HepG2 (cell line): ENCODE measurements around the gene DRC7. TPM values are rescaled to one million over a fixed set of nuclear protein-coding genes. Genes with fewer than 3 reads are reported as not detected.
A peak's percentile ranks its signal among the peaks of the same experiment; 100 is the strongest.

Source experiments
- KDM5A ChIP-seq: fragments of 200-600 bp; sonication (generic); IDR thresholded peaks from 2 replicates; pipeline ENCODE4 v1.7.0; 2018; ENCODE audit warnings: antibody characterized with exemption, mild to moderate bottlenecking, low read length, borderline replicate concordance
- KLF9 ChIP-seq: IDR thresholded peaks from 2 replicates; pipeline ENCODE4 v1.6.1; 2016; ENCODE audit warnings: low read depth
- MTERF4 ChIP-seq: sonication (generic); formaldehyde crosslinking; IDR thresholded peaks from 2 replicates; pipeline ENCODE4 v1.8.0; 2023; ENCODE audit warnings: mild to moderate bottlenecking, missing genetic modification reagents
- PCBP2 ChIP-seq: fragments of 200-400 bp; formaldehyde crosslinking; optimal IDR thresholded peaks from 2 replicates; pipeline ENCODE3; 2018; ENCODE audit warnings: low read length, low read depth; ENCODE audit not compliant: poor library complexity, severe bottlenecking
- PRDM10 ChIP-seq: sonication (generic); formaldehyde crosslinking; IDR thresholded peaks from 2 replicates; pipeline ENCODE4 v1.4.0; 2020; ENCODE audit warnings: low read depth, missing genetic modification reagents
- SP140L ChIP-seq: sonication (generic); formaldehyde crosslinking; IDR thresholded peaks from 2 replicates; pipeline ENCODE4 v1.4.0; 2020; ENCODE audit warnings: missing genetic modification reagents, borderline replicate concordance
- SP2 ChIP-seq: sonication (generic); formaldehyde crosslinking; IDR thresholded peaks from 2 replicates; pipeline ENCODE4 v1.5.1; 2020; ENCODE audit warnings: mild to moderate bottlenecking, missing genetic modification reagents
- TRIM24 ChIP-seq: sonication (generic); formaldehyde crosslinking; IDR thresholded peaks from 2 replicates; pipeline ENCODE4 v1.8.0; 2022; ENCODE audit warnings: mild to moderate bottlenecking, missing genetic modification reagents
- ZBTB46 ChIP-seq: sonication (generic); formaldehyde crosslinking; IDR thresholded peaks from 2 replicates; pipeline ENCODE4 v1.4.0; 2020; ENCODE audit warnings: mild to moderate bottlenecking, missing genetic modification reagents, borderline replicate concordance
- ZFP41 ChIP-seq: sonication (generic); formaldehyde crosslinking; IDR thresholded peaks from 2 replicates; pipeline ENCODE4 v1.4.0; 2020; ENCODE audit warnings: mild to moderate bottlenecking, missing genetic modification reagents, borderline replicate concordance
- ZHX1 ChIP-seq: sonication (generic); formaldehyde crosslinking; IDR thresholded peaks from 2 replicates; pipeline ENCODE4 v1.8.1; 2022; ENCODE audit warnings: low read depth, mild to moderate bottlenecking, missing genetic modification reagents
- ZMYM3 ChIP-seq: sonication (generic); formaldehyde crosslinking; IDR thresholded peaks from 2 replicates; pipeline ENCODE4 v1.5.1; 2020; ENCODE audit warnings: mild to moderate bottlenecking, missing genetic modification reagents
- ZNF136 ChIP-seq: sonication (generic); formaldehyde crosslinking; IDR thresholded peaks from 2 replicates; pipeline ENCODE4 v1.8.1; 2022; ENCODE audit warnings: low read depth, mild to moderate bottlenecking, moderate library complexity, missing genetic modification reagents
- ZNF205 ChIP-seq: IDR thresholded peaks from 2 replicates; pipeline ENCODE4 v1.6.1; 2018; ENCODE audit warnings: missing biosample characterization, missing genetic modification reagents
- ZNF235 ChIP-seq: sonication (generic); formaldehyde crosslinking; IDR thresholded peaks from 2 replicates; pipeline ENCODE4 v1.8.1; 2023; ENCODE audit warnings: mild to moderate bottlenecking, missing genetic modification reagents, borderline replicate concordance
- ZNF569 ChIP-seq: sonication (generic); formaldehyde crosslinking; IDR thresholded peaks from 2 replicates; pipeline ENCODE4 v1.5.0; 2020; ENCODE audit warnings: mild to moderate bottlenecking, missing genetic modification reagents, moderate library complexity, borderline replicate concordance
- ZNF678 ChIP-seq: sonication (generic); formaldehyde crosslinking; IDR thresholded peaks from 2 replicates; pipeline ENCODE4 v1.4.0; 2020; ENCODE audit warnings: mild to moderate bottlenecking, missing genetic modification reagents
- ZNF800 ChIP-seq: sonication (generic); formaldehyde crosslinking; IDR thresholded peaks from 2 replicates; pipeline ENCODE4 v1.4.0; 2020; ENCODE audit warnings: missing genetic modification reagents
- ZNF841 ChIP-seq: sonication (generic); formaldehyde crosslinking; IDR thresholded peaks from 2 replicates; pipeline ENCODE4 v1.8.1; 2023; ENCODE audit warnings: missing genetic modification reagents, borderline replicate concordance
- polyA plus RNA-seq, 8 experiments: library from polyadenylated mRNA; depleted of rRNA in 3 of 8; stranded (reverse) in 7 of 8; unstranded in 1 of 8; fragments of >200 nt; fragmentation: Illumina TruSeq in 4 of 8; extraction: Trizol in 4 of 8; gene quantifications; 2 replicates each; pipeline versions ENCODE4 v1.2.1 to v1.2.3, GENCODE V29; 2011 to 2016; ENCODE audit warnings: low read depth in 4 of 8, missing spikeins in 1 of 8, mixed read lengths in 1 of 8; ENCODE audit not compliant: insufficient read depth in 1 of 8
- total RNA-seq, 5 experiments: library from RNA; depleted of rRNA; stranded (reverse); fragments of >200 nt; fragmentation: Illumina TruSeq; extraction: Trizol; gene quantifications; 2 replicates each; pipeline ENCODE4 v1.2.3, GENCODE V29; 2016; ENCODE audit warnings: low read depth in 1 of 5

DRC7 gene
- total and polyA plus RNA-seq, 2 of the 13 experiments (the other 11 are each of a cell fraction or from before 2014, with no cell fraction given): 2.7 to 3.4 TPM

GRCh38 chr16:57720142-57720575, 25.6 kb downstream of the DRC7 start (continued):
- no peak for TF ChIP-seq ZNF569 (CRISPR knock-in tag)
- TF ChIP-seq ZBTB46: no peak
- no peak for TF ChIP-seq SP140L (CRISPR knock-in tag)
- no peak; the same call in 1 of the 2 replicates for TF ChIP-seq ZFP41 (CRISPR knock-in tag)
- TF ChIP-seq ZNF841 (CRISPR knock-in tag): no peak
- no peak for TF ChIP-seq PRDM10 (CRISPR knock-in tag)
- no peak for TF ChIP-seq ZNF235
- no peak for TF ChIP-seq ZNF205 (CRISPR knock-in tag)
- TF ChIP-seq ZHX1 (CRISPR knock-in tag): no peak
- TF ChIP-seq TRIM24 (CRISPR knock-in tag): no peak
- TF ChIP-seq ZNF800 (CRISPR knock-in tag): peak; percentile 28; the same call in 1 of the 2 replicates
- TF ChIP-seq SP2 (CRISPR knock-in tag): no peak
- no peak for TF ChIP-seq ZNF678
- peak; percentile 61; the same call in 1 of the 2 replicates for TF ChIP-seq ZNF136
- peak; percentile 83 for TF ChIP-seq ZMYM3 (CRISPR knock-in tag)
- TF ChIP-seq MTERF4: no peak
- no peak for TF ChIP-seq KDM5A
- no peak for TF ChIP-seq PCBP2
- TF ChIP-seq KLF9 (CRISPR knock-in tag): no peak
